HepG2 (cell line): ENCODE data around the gene PAX4. TPM values are rescaled to one million over a fixed set of nuclear protein-coding genes. Genes with fewer than 3 reads are reported as not detected.
A peak's percentile ranks its signal among the peaks of the same experiment; 100 is the strongest.

ENCODE experiments used
- ATAC-seq: fragments of 200-7000 bp; cut with Tn5 transposase; 3 replicates; pipeline ENCODE4 v1.9.1; 2020; ENCODE audit warnings: mild to moderate bottlenecking, moderate library complexity
- BruUV-seq: library from RNA; stranded (reverse); fragments of 400-500 nt; replicated peaks from 2 replicates; lab custom pipeline; 2021; lab: Mats Ljungman, UMichigan
- CTCF ChIA-PET: fragments of 300-600 bp; formaldehyde crosslinking; extraction: SDS; loops from one replicate; lab custom pipeline; 2021; ENCODE audit warnings: low total read pairs, inconsistent platforms, low intra/inter-chr PET ratio; lab: Yijun Ruan, JAX
- POLR2A ChIA-PET: fragments of 350-600 bp; sonication (Branson Sonifier 250); formaldehyde crosslinking; loops from one replicate; lab custom pipeline; 2020; ENCODE audit warnings: antibody characterized with exemption, inconsistent platforms; lab: Yijun Ruan, JAX
- DNase-seq: peaks from one replicate; pipeline ENCODE4 v3.0.0-alpha.2; 2015; ENCODE audit warnings: low spot score
- FAIRE-seq: peaks from 3 replicates; lab custom pipeline; 2011; peaks lifted over from hg19 to GRCh38; lab: Jason Lieb, UNC
- H2AFZ ChIP-seq: one replicate; pipeline ENCODE4 v1.6.1; 2011; ENCODE audit warnings: low read length, inconsistent platforms
- H3K27ac ChIP-seq: fragments of 300-600 bp; 3 replicates; pipeline ENCODE4 v1.8.0; 2011; ENCODE audit warnings: mixed run types, mild to moderate bottlenecking, mixed read lengths, low read length, inconsistent platforms; ENCODE audit not compliant: insufficient read depth; ENCODE audit errors: extremely low read length
- H3K27me3 ChIP-seq, 2 experiments: fragments of 200-600 bp in 1 of 2; 2 replicates in 1 of 2; 3 replicates in 1 of 2; pipeline versions ENCODE4 v1.6.0 to v1.8.0; 2011; ENCODE audit warnings: low read length in 2 of 2, mild to moderate bottlenecking in 2 of 2, moderate library complexity in 2 of 2, inconsistent platforms in 1 of 2; ENCODE audit not compliant: insufficient read depth in 2 of 2, control insufficient read depth in 1 of 2
- H3K36me3 ChIP-seq, 2 experiments: fragments of 200-600 bp in 1 of 2; replicated peaks in 1 of 2; 2 replicates in 1 of 2; 3 replicates in 1 of 2; pipeline versions ENCODE4 v1.5.1 to v1.8.0; 2011; ENCODE audit warnings: low read length in 2 of 2, inconsistent platforms in 1 of 2; ENCODE audit not compliant: insufficient read depth in 2 of 2, control insufficient read depth in 1 of 2
- H3K4me1 ChIP-seq: 2 replicates; pipeline ENCODE4 v1.5.1; 2012; ENCODE audit warnings: low read length, inconsistent platforms; ENCODE audit not compliant: insufficient read depth
- H3K4me2 ChIP-seq: 2 replicates; pipeline ENCODE4 v1.6.0; 2011; ENCODE audit warnings: low read depth, low read length, inconsistent platforms
- H3K4me3 ChIP-seq, 3 experiments: fragments of 200-600 bp in 1 of 3; sonication (generic), shearing (Covaris generic) in 1 of 3; replicated peaks in 1 of 3; 2 replicates each; pipeline ENCODE4 v1.5.1; 2011 to 2016; ENCODE audit warnings: low read length in 3 of 3, inconsistent platforms in 2 of 3, low read depth in 2 of 3, mild to moderate bottlenecking in 2 of 3, control low read depth in 1 of 3, mixed read lengths in 1 of 3; ENCODE audit not compliant: insufficient read depth in 1 of 3
- H3K79me2 ChIP-seq: one replicate; pipeline ENCODE4 v1.6.1; 2011; ENCODE audit warnings: low read length, inconsistent platforms; ENCODE audit not compliant: insufficient read depth
- H3K9ac ChIP-seq: 2 replicates; pipeline ENCODE4 v1.6.0; 2011; ENCODE audit warnings: mild to moderate bottlenecking, low read depth, low read length, inconsistent platforms; ENCODE audit not compliant: insufficient read depth
- H3K9me3 ChIP-seq: 2 replicates; pipeline ENCODE4 v1.5.1; 2012; ENCODE audit warnings: mild to moderate bottlenecking, low read length
- H4K20me1 ChIP-seq: 2 replicates; pipeline ENCODE4 v1.6.0; 2011; ENCODE audit warnings: inconsistent platforms, mild to moderate bottlenecking, low read length, moderate library complexity; ENCODE audit not compliant: insufficient read depth
- EEA1 ChIP-seq: sonication (generic); formaldehyde crosslinking; IDR thresholded peaks from 2 replicates; pipeline ENCODE4 v1.5.1; 2020; ENCODE audit warnings: mild to moderate bottlenecking, missing genetic modification reagents, borderline replicate concordance
- HNF4A ChIP-seq: sonication (generic); formaldehyde crosslinking; IDR thresholded peaks from 2 replicates; pipeline ENCODE4 v1.4.0; 2020; ENCODE audit warnings: missing genetic modification reagents
- KDM4B ChIP-seq: sonication (generic); formaldehyde crosslinking; IDR thresholded peaks from 2 replicates; pipeline ENCODE4 v1.4.0; 2020; ENCODE audit warnings: missing genetic modification reagents
- NFKBIZ ChIP-seq: IDR thresholded peaks from 2 replicates; pipeline ENCODE4 v1.6.1; 2018; ENCODE audit warnings: missing genetic modification reagents, missing compliant biosample characterization
- PBX2 ChIP-seq: IDR thresholded peaks from 2 replicates; pipeline ENCODE4 v1.6.1; 2016; ENCODE audit warnings: control low read depth
- RFX1 ChIP-seq: fragments of 450-650 bp; IDR thresholded peaks from 2 replicates; pipeline ENCODE4 v1.6.1; 2017
- TARDBP ChIP-seq: sonication (generic); formaldehyde crosslinking; IDR thresholded peaks from 2 replicates; pipeline ENCODE4 v1.8.0; 2022; ENCODE audit warnings: mild to moderate bottlenecking, missing genetic modification reagents
- ZBTB26 ChIP-seq: IDR thresholded peaks from 2 replicates; pipeline ENCODE4 v1.6.1; 2016; ENCODE audit warnings: missing compliant biosample characterization, missing genetic modification reagents, borderline replicate concordance
- WGBS: methylation state at CpG from one replicate; pipeline ENCODE4 v1.1.6; 2017; ENCODE audit warnings: low lambda C conversion rate; 5-methylcytosine and 5-hydroxymethylcytosine counted together
- in situ Hi-C: cut with HindIII; loops from 2 replicates; pipeline ENCODE4 v1.10.0; 2017; ENCODE audit warnings: low pct_unique_long_range_greater_than_20kb; ENCODE audit not compliant: extremely low pct_ligation_motif_present
- intact Hi-C: fragments of 100-400 bp; cut with micrococcal nuclease; formaldehyde crosslinking; loops from one replicate; pipeline ENCODE4 v1.10.0; 2022; ENCODE audit not compliant: unreplicated experiment
- polyA plus RNA-seq, 8 experiments: library from polyadenylated mRNA; depleted of rRNA in 3 of 8; stranded (reverse) in 7 of 8; unstranded in 1 of 8; fragments of >200 nt; fragmentation: Illumina TruSeq in 4 of 8; extraction: Trizol in 4 of 8; gene quantifications; 2 replicates each; pipeline versions ENCODE4 v1.2.1 to v1.2.3, GENCODE V29; 2011 to 2016; ENCODE audit warnings: low read depth in 4 of 8, missing spikeins in 1 of 8, mixed read lengths in 1 of 8; ENCODE audit not compliant: insufficient read depth in 1 of 8
- total RNA-seq, 5 experiments: library from RNA; depleted of rRNA; stranded (reverse); fragments of >200 nt; fragmentation: Illumina TruSeq; extraction: Trizol; gene quantifications; 2 replicates each; pipeline ENCODE4 v1.2.3, GENCODE V29; 2016; ENCODE audit warnings: low read depth in 1 of 5

The PAX4 gene
- total and polyA plus RNA-seq, 2 of the 13 experiments (the other 11 are each of a cell fraction or from before 2014, with no cell fraction given), result not detected

- TF ChIP-seq NFKBIZ (CRISPR knock-in tag) (no peak), EEA1 (CRISPR knock-in tag) (no peak)
These were observed 22.2 kb downstream of the PAX4 start (continued) for GRCh38 chr7:127595737-127596136.

GRCh38 chr7:127594490-127594889 is 23.5 kb downstream of the PAX4 start:
- WGBS, result 0% methylated on average over 1 of the region's 1 CpG
- POLR2A ChIA-PET, result no interaction called here
- no peak for TF ChIP-seq TARDBP (CRISPR knock-in tag)
- no peak for TF ChIP-seq RFX1
- TF ChIP-seq ZBTB26, result peak; percentile 59; the same call in 1 of the 2 replicates
- Histone ChIP-seq H3K79me2 (no peaks in the 10 kb centered on the region), H3K27ac (no peak overlapping the region), H3K4me1 (peaks cover 11% of the 10 kb centered on the region), H3K4me2 (no peak overlapping the region), H3K36me3 (peaks cover 7 to 15% of the 10 kb centered on the region in 2 experiments; a peak in 4 of 5 replicates), H4K20me1 (no peaks in the 10 kb centered on the region), H3K4me3 (no peak overlapping the region), H3K27me3 (no peaks in the 10 kb centered on the region; a peak in 2 of 5 replicates), H3K9me3 (no peaks in the 10 kb centered on the region), H2AFZ (no peak overlapping the region), H3K9ac (no peak overlapping the region)
- DNase-seq (peak; percentile 35), ATAC-seq (peak; percentile 77), FAIRE-seq (no peak)
- BruUV-seq, result no TSS peak
- intact Hi-C loops, result no loop called here
- CTCF ChIA-PET, result no interaction called here
- in situ Hi-C loops, result loop anchor here (5.0 kb wide), 1 partner anchor 58 kb away; the partner anchor contains the start of gene SND1

- no peaks in the 10 kb centered on the region for H3K9me3 ChIP-seq
- H3K4me1 ChIP-seq, result peaks cover 22% of the 10 kb centered on the region
- ChIA-PET POLR2A (no interaction called here), CTCF (no interaction called here)
- WGBS, result 89% methylated on average over 4 of the region's 4 CpGs
- H3K4me3 ChIP-seq, result no peak overlapping the region
- no peak for DNase-seq
- H4K20me1 ChIP-seq, result no peaks in the 10 kb centered on the region
- intact Hi-C loops (no loop called here), in situ Hi-C loops (loop anchor here (5.0 kb wide), 1 partner anchor 60 kb away; the partner anchor contains the start of gene SND1)
- no peak for FAIRE-seq
- no peak for ATAC-seq
- H3K27me3 ChIP-seq, result no peaks in the 10 kb centered on the region; a peak in 3 of 5 replicates
- no peak overlapping the region for H3K4me2 ChIP-seq
- no peak overlapping the region for H3K27ac ChIP-seq
- H3K9ac ChIP-seq, result no peak overlapping the region
- no TSS peak for BruUV-seq
- H3K36me3 ChIP-seq, result peaks cover 7 to 15% of the 10 kb centered on the region in 2 experiments; a peak in 4 of 5 replicates
- no peak overlapping the region for H2AFZ ChIP-seq
- no peaks in the 10 kb centered on the region for H3K79me2 ChIP-seq
- no peak for TF ChIP-seq HNF4A
- no peak for TF ChIP-seq KDM4B (CRISPR knock-in tag)
- no peak for TF ChIP-seq PBX2 (CRISPR knock-in tag)
These were observed 25.4 kb downstream of the PAX4 start for GRCh38 chr7:127592550-127592949.
